GM23338 (cell line): Measurements from ENCODE around the gene DAPK1.

ENCODE experiments used
- CTCF ChIP-seq, 2 experiments: fragments of 200-600 bp in 1 of 2; sonication (generic) in 1 of 2; conservative IDR thresholded peaks; 2 replicates each; pipeline versions ENCODE4 v1.5.1 to v1.6.1; 2016 to 2017; ENCODE audit warnings: antibody characterized with exemption in 2 of 2, low read depth in 2 of 2, mild to moderate bottlenecking in 2 of 2, moderate library complexity in 1 of 2
- REST ChIP-seq: IDR thresholded peaks from one replicate; pipeline ENCODE4 v1.6.1; 2018; ENCODE audit warnings: antibody characterized with exemption; ENCODE audit not compliant: unreplicated experiment

GRCh38 chr9:87739546-87739945 lies 241.9 kb downstream of the DAPK1 start:
- TF ChIP-seq CTCF (conservative IDR thresholded peaks at IDR 0.05; ENCODE audit: low read depth in 2 of 2) (no peak), REST (no peak)
